Measurements from ENCODE around the gene DNHD1. TPM values are rescaled to one million over a fixed set of nuclear protein-coding genes. Genes with fewer than 3 reads are reported as not detected.

DNHD1 gene
- total and polyA plus RNA-seq, 9 of the 15 experiments (the other 6 are each of a cell fraction or from before 2014, with no cell fraction given) = 0.82 to 9.7 (median 3.8) TPM

GRCh38 chr11:6531267-6531752 lies 34.2 kb downstream of the DNHD1 start (continued):
- peak; percentile 89 for TF ChIP-seq REST (IDR thresholded peaks at IDR 0.05; ENCODE audit: borderline replicate concordance)
- no peak for TF ChIP-seq REST (CRISPR knock-in tag; IDR thresholded peaks at IDR 0.05; ENCODE audit: low read depth)
- no peak for TF ChIP-seq TCF7 (IDR thresholded peaks at IDR 0.05; ENCODE audit: borderline replicate concordance)
- no peak for TF ChIP-seq TFAM (CRISPR knock-in tag; conservative IDR thresholded peaks at IDR 0.05)
- TF ChIP-seq GATAD2A (IDR thresholded peaks at IDR 0.05) = no peak
- TF ChIP-seq, protein P1, sequence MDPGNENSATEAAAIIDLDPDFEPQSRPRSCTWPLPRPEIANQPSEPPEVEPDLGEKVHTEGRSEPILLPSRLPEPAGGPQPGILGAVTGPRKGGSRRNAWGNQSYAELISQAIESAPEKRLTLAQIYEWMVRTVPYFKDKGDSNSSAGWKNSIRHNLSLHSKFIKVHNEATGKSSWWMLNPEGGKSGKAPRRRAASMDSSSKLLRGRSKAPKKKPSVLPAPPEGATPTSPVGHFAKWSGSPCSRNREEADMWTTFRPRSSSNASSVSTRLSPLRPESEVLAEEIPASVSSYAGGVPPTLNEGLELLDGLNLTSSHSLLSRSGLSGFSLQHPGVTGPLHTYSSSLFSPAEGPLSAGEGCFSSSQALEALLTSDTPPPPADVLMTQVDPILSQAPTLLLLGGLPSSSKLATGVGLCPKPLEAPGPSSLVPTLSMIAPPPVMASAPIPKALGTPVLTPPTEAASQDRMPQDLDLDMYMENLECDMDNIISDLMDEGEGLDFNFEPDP (CRISPR knock-in tag; IDR thresholded peaks at IDR 0.05) = no peak
- TF ChIP-seq, protein P2, sequence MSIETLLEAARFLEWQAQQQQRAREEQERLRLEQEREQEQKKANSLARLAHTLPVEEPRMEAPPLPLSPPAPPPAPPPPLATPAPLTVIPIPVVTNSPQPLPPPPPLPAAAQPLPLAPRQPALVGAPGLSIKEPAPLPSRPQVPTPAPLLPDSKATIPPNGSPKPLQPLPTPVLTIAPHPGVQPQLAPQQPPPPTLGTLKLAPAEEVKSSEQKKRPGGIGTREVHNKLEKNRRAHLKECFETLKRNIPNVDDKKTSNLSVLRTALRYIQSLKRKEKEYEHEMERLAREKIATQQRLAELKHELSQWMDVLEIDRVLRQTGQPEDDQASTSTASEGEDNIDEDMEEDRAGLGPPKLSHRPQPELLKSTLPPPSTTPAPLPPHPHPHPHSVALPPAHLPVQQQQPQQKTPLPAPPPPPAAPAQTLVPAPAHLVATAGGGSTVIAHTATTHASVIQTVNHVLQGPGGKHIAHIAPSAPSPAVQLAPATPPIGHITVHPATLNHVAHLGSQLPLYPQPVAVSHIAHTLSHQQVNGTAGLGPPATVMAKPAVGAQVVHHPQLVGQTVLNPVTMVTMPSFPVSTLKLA (conservative IDR thresholded peaks at IDR 0.05) = 0 out of 4 replicates have a peak, but pooled peaks have one; percentile 25 to 33
- TF ChIP-seq HCFC1 (IDR thresholded peaks at IDR 0.05; ENCODE audit: low read depth, low read length) = no peak
- TF ChIP-seq, protein P3, sequence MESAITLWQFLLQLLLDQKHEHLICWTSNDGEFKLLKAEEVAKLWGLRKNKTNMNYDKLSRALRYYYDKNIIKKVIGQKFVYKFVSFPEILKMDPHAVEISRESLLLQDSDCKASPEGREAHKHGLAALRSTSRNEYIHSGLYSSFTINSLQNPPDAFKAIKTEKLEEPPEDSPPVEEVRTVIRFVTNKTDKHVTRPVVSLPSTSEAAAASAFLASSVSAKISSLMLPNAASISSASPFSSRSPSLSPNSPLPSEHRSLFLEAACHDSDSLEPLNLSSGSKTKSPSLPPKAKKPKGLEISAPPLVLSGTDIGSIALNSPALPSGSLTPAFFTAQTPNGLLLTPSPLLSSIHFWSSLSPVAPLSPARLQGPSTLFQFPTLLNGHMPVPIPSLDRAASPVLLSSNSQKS (CRISPR knock-in tag; IDR thresholded peaks at IDR 0.05) = no peak
- peak; percentile 37; the same call in 1 of the 2 replicates for TF ChIP-seq ATF7 (IDR thresholded peaks at IDR 0.05)
- TF ChIP-seq ZNF316 (IDR thresholded peaks at IDR 0.05) = peak; percentile 70
- no peak for TF ChIP-seq RBM25 (IDR thresholded peaks at IDR 0.05; ENCODE audit: low read depth, low read length, severe bottlenecking)
- TF ChIP-seq, protein P4, sequence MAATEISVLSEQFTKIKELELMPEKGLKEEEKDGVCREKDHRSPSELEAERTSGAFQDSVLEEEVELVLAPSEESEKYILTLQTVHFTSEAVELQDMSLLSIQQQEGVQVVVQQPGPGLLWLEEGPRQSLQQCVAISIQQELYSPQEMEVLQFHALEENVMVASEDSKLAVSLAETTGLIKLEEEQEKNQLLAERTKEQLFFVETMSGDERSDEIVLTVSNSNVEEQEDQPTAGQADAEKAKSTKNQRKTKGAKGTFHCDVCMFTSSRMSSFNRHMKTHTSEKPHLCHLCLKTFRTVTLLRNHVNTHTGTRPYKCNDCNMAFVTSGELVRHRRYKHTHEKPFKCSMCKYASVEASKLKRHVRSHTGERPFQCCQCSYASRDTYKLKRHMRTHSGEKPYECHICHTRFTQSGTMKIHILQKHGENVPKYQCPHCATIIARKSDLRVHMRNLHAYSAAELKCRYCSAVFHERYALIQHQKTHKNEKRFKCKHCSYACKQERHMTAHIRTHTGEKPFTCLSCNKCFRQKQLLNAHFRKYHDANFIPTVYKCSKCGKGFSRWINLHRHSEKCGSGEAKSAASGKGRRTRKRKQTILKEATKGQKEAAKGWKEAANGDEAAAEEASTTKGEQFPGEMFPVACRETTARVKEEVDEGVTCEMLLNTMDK (IDR thresholded peaks at IDR 0.05; ENCODE audit: borderline replicate concordance, insufficient read depth, low read depth, low read length, poor library complexity, severe bottlenecking) = no peak
- no peak for TF ChIP-seq MEIS2 (IDR thresholded peaks at IDR 0.05; ENCODE audit: partially characterized antibody)
